Measurements from ENCODE around the gene RERE.

Gene RERE

GRCh38 chr1:8628606-8629005 is 188.8 kb downstream of the RERE start:
- Histone ChIP-seq H3K4me3 (ENCODE audit: low read length) (no peak overlapping the region), H3K27ac (ENCODE audit: low read depth, low read length) (no peak overlapping the region), H4K20me1 (ENCODE audit: control insufficient read depth, insufficient read depth, low read depth, low read length) (peaks cover 8% of the 10 kb centered on the region), H3K9me3 (ENCODE audit: control insufficient read depth, insufficient read depth, low read length) (no peaks in the 10 kb centered on the region), H3K27me3 (ENCODE audit: control insufficient read depth, low read length) (no peaks in the 10 kb centered on the region), H3K79me2 (ENCODE audit: control insufficient read depth, low read length) (peaks cover 27% of the 10 kb centered on the region), H3K9me2 (replicated peaks; ENCODE audit: control insufficient read depth, low read length) (no peaks in the 10 kb centered on the region), H3F3A (ENCODE audit: control insufficient read depth, insufficient read depth) (0 out of 2 replicates have a peak, but pooled peaks cover 3% of the 10 kb centered on the region), H3K36me3 (ENCODE audit: control insufficient read depth, low read length) (no peaks in the 10 kb centered on the region), H3K4me1 (ENCODE audit: control insufficient read depth, low read length) (peaks cover 29% of the 10 kb centered on the region), H3K4me2 (ENCODE audit: low read length) (no peak overlapping the region)
- no peak for TF ChIP-seq CTCF (IDR thresholded peaks at IDR 0.05; ENCODE audit: low read depth, low read length, poor library complexity, severe bottlenecking)
- no peak for TF ChIP-seq EZH2phosphoT487 (IDR thresholded peaks at IDR 0.05; ENCODE audit: borderline replicate concordance, low read length)

- peaks cover 25% of the 10 kb centered on the region for H3K79me2 ChIP-seq (ENCODE audit: control insufficient read depth, low read length)
- TF ChIP-seq CTCF (IDR thresholded peaks at IDR 0.05; ENCODE audit: low read depth, low read length, poor library complexity, severe bottlenecking) = no peak
- TF ChIP-seq EZH2phosphoT487 (IDR thresholded peaks at IDR 0.05; ENCODE audit: borderline replicate concordance, low read length) = no peak
- H3K4me3 ChIP-seq (ENCODE audit: low read length) = no peak overlapping the region
- no peak overlapping the region for H3K27ac ChIP-seq (ENCODE audit: low read depth, low read length)
- H3K36me3 ChIP-seq (ENCODE audit: control insufficient read depth, low read length) = no peaks in the 10 kb centered on the region
- H3K9me3 ChIP-seq (ENCODE audit: control insufficient read depth, insufficient read depth, low read length) = no peaks in the 10 kb centered on the region
- 0 out of 2 replicates have a peak, but pooled peaks cover 3% of the 10 kb centered on the region for H3F3A ChIP-seq (ENCODE audit: control insufficient read depth, insufficient read depth)
- H3K9me2 ChIP-seq (replicated peaks; ENCODE audit: control insufficient read depth, low read length) = no peaks in the 10 kb centered on the region
- peaks cover 5% of the 10 kb centered on the region; the same call in 1 of the 2 replicates for H4K20me1 ChIP-seq (ENCODE audit: control insufficient read depth, insufficient read depth, low read depth, low read length)
- H3K4me2 ChIP-seq (ENCODE audit: low read length) = no peak overlapping the region
- no peaks in the 10 kb centered on the region for H3K27me3 ChIP-seq (ENCODE audit: control insufficient read depth, low read length)
- peaks cover 24% of the 10 kb centered on the region for H3K4me1 ChIP-seq (ENCODE audit: control insufficient read depth, low read length)
These were observed 189.7 kb downstream of the RERE start for GRCh38 chr1:8627728-8628127.

GRCh38 chr1:8625981-8626898 is 191.2 kb downstream of the RERE start:
- no peaks in the 10 kb centered on the region for H3K27me3 ChIP-seq (ENCODE audit: control insufficient read depth, low read length)
- H3K27ac ChIP-seq (ENCODE audit: low read depth, low read length) = no peak overlapping the region
- peaks cover 24% of the 10 kb centered on the region for H3K4me1 ChIP-seq (ENCODE audit: control insufficient read depth, low read length)
- no peak overlapping the region for H3K4me2 ChIP-seq (ENCODE audit: low read length)
- H3K36me3 ChIP-seq (ENCODE audit: control insufficient read depth, low read length) = no peaks in the 10 kb centered on the region
- H3F3A ChIP-seq (ENCODE audit: control insufficient read depth, insufficient read depth) = no peaks in the 10 kb centered on the region
- peaks cover 5% of the 10 kb centered on the region; the same call in 1 of the 2 replicates for H4K20me1 ChIP-seq (ENCODE audit: control insufficient read depth, insufficient read depth, low read depth, low read length)
- H3K4me3 ChIP-seq (ENCODE audit: low read length) = no peak overlapping the region
- H3K9me2 ChIP-seq (replicated peaks; ENCODE audit: control insufficient read depth, low read length) = no peaks in the 10 kb centered on the region
- H3K79me2 ChIP-seq (ENCODE audit: control insufficient read depth, low read length) = peaks cover 25% of the 10 kb centered on the region
- TF ChIP-seq CTCF (IDR thresholded peaks at IDR 0.05; ENCODE audit: low read depth, low read length, poor library complexity, severe bottlenecking) (no peak), EZH2phosphoT487 (IDR thresholded peaks at IDR 0.05; ENCODE audit: borderline replicate concordance, low read length) (no peak)
- no peaks in the 10 kb centered on the region for H3K9me3 ChIP-seq (ENCODE audit: control insufficient read depth, insufficient read depth, low read length)
